HG02943 (cell line): ENCODE results near the gene PLA2G1B.

Experiments used
- ATAC-seq: cut with Tn5 transposase; IDR thresholded peaks from one replicate; pipeline ENCODE4 v1.9.1; 2021; ENCODE audit warnings: mild to moderate bottlenecking, low read depth, moderate library complexity; ENCODE audit not compliant: unreplicated experiment

PLA2G1B gene

GRCh38 chr12:120331390-120331789 lies 3.8 kb upstream of the PLA2G1B start:
- ATAC-seq = no peak

GRCh38 chr12:120328228-120328627 lies 649 bp upstream of the PLA2G1B start:
- ATAC-seq = no peak

GRCh38 chr12:120324841-120325417 lies 2.6 kb downstream of the PLA2G1B start:
- ATAC-seq = no peak

GRCh38 chr12:120323772-120324171 lies 3.8 kb downstream of the PLA2G1B start:
- ATAC-seq = no peak

GRCh38 chr12:120321382-120322202 lies 6.0 kb downstream of the PLA2G1B start:
- ATAC-seq = no peak

GRCh38 chr12:120317224-120318105 lies 10.1 kb downstream of the PLA2G1B start:
- peak; percentile 98 for ATAC-seq

DNA sequence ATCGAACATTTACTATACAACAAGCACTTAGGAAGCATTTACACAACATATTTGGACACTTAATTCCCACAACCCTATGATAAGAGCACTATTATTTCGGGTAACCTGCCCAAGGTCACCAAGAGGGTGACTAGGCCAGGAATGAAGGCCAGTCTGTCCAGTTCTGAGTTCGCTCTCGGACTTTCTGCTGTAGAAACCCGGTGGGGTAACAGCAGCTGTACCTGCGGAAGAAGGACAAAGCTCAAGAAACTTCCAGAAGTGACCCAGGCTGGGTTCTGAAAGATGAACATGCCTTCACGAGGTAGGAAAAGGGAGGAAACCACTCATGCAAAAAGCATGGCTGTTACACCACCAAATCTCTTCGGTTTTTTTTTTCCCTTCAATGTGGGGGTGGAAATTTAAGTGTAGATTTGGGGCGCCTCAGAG lies 10.8 kb downstream of the PLA2G1B start:
- no peak for ATAC-seq

DNA sequence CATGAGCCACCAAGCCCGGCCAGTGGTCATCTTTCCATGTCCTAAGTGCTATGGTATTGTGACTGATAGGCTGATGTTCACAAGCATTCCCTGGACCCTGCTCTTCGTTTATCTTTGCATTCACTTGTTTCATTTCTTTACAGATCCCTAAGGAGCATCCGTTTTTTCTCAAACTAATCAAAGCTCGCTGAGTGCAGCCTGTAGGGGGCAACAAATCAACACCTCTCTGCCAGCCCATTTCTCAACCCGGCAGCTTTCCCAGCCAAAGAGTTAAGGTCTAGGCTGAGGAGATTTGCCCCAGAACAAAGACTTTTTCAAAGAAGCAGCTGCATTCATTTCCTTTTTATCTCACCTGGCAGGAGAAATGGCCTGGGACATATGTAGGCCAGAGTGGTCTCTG lies 13.4 kb downstream of the PLA2G1B start:
- ATAC-seq = no peak

DNA sequence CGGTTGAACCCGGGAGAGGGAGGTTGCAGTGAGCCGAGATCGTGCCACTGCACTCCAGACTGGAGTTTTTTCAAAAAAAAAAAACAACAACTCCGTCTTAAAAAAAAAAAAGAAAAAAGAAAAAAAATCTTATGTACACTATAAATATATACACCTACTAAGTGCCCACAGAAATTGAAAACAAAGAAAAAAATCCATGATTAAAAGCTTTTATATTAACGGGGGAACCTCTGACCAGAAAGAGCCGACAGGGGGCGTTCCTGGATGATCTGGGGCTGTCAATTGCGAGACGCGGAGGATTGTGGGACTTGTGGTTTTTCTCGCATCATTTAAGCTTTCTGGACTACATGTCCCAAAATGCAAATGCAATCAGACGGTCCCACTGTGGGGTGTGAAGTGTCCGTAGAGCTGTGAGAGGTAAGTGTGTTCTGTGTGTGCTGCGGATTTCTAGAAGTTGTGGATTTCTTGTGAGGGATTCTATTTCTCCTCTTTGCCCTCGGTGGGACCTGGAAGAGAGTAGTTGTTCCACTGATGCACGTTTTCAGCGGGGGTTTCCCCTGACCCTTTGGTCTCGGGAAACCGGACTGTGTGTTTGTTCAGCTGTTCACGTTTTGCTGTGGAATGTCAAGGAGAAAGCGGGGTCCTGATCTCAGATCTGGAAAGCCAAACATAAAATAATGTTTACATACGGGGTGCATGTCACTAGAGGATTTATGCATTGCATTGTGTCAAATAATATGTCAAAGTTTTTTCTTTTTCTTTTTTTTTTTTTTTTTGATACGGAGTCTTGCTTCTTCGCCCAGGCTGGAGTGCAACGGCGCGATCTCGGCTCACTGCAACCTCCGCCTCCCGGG lies 25.4 kb downstream of the PLA2G1B start, which contains the start of gene SIRT4:
SIRT4 (plus strand) TSS at position 360 of the 854 bp plus-strand sequence. CDS start 1,241 bp downstream, outside the sequence.
- peak; percentile 96 for ATAC-seq

- ATAC-seq = peak; percentile 44
These were observed 34.7 kb downstream of the PLA2G1B start, which contains the start of gene RNU4-1 for GRCh38 chr12:120292661-120293531. RNU4-1 (minus strand) TSS chr12:120293237.

DNA sequence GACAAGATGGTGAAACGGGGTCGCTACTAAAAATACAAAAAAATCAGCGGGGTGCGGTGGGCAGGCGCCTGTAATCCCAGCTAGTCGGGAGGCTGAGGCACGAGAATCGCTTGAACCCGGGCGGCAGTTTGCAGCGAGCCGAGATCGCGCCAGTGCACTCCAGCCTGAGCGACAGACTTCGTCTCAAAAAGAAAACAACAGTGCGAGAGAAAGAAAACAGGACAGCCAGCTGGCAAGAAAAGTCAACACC lies 35.2 kb downstream of the PLA2G1B start:
- ATAC-seq = peak; percentile 10

DNA sequence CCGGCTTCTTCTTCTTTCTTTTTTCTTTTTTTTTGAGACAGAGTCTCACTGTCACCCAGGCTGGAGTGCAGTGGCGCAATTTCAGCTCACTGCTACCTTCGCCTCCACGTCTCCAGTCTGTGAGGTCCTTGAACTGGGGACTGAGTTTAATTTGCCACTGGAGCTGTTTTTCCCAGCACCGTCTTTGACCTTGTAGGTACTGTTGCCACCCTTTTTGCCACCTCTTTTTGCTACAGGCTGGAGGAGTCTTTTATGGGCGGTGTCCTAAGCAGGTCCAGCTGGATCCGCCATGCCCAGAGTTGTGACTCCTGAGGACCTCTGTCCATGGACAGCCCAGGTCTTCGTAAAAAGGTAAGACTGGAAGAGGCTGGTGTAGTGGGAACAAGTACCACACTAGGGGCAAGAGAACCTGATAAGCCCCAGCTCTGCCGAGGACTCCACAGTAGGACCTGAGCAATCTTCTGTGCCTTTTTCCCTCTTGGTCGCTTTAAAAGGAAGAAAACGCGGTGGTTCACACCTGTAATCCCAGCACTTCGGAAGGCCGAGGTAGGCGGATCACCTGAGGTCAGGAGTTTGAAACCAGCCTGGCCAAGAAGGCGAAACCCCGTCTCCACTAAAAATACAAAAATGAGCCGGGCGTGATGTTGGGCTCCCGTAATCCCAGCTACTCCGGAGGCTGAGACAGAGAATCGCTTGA lies 36.8 kb downstream of the PLA2G1B start:
- no peak for ATAC-seq

DNA sequence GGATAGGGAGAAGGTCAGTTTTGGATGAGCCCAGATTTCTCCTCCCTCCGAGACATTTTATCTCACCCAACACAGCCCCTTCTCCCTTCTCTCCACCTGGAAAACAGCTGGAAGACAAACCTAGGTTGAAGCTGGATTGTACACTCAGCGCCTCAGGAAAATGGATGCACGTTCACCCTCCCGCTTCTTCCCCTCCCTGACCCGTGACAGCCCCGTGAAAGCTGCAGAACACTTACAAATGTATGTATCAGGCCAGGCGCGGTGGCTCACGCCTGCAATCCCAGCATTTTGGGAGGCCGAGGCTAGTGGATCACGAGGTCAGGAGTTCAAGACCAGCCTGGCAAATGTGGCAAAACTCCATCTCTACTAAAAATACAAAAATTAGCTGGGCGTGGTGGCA lies 40.1 kb downstream of the PLA2G1B start:
- ATAC-seq = no peak

DNA sequence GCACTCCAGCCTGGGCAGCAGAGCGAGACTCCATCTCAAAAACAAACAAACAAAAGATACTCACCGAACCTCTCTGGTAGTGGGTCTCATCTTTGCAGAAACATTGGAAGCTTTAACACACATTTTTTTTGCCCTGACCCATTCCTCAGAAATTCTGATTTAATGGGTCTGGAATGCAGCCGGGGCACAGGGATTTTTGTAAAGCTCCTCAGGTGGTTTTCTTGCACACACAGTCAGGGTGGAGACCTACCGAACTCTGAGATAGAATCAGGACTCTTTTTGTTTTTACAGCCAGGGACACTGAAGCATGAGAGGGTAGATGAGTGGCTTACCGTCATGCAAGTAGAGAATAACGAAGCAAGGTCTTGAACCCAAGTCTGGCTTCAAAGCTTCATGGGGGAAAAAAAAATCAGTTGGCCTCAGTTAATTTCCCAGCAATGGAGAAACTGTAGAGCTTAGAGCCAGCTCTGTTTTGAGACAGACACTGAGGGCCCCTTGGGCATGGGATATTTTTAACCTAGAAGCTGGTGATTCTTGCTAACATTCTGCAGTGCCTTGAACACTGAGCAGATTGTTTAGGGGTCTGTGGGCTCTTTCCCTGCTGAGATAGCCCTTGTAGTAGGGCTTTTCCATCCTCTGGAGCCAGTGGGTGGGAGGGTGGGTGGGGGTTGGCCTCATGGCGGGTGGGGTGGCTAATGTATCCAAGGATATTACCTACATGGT lies 40.6 kb downstream of the PLA2G1B start:
- ATAC-seq = no peak

DNA sequence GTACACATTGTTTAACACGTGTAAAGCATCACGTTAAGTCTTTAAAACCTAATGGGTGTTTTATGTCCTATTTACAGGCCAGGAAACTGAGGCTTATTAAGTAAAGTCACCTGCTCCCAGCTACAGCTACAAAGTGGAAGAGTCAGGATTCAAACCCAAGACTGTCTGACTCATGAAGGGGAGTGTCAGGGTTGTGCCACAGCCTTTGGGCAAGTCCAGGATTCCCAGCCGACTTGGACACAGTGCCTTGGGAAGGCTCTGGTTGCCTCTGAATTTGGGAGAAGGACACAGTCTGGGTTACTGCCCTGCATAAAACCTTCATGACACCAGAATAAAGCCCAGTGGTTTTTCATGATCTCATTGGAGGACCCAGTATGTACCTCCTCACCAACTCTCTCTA lies 43.2 kb downstream of the PLA2G1B start:
- no peak for ATAC-seq

DNA sequence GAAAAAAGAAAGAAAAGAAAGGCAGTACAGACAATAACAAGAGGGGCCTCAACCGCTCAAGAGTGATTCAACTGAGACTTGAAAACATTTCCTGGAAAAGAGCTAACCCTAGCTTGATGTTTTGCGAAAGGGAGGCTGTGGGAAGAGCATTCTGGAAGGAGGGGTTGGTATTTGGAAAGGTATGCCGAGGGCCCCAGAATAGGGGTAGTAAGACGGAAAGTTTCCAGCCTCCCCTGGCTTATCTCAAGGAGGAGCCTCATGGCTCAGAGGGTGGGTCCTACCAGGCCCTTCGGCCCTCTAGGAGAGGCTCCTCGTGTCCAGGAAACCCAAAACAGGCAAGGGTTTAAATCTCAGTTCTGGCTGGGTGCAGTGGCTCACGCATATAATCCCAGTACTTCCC lies 44.3 kb downstream of the PLA2G1B start:
- no peak for ATAC-seq

DNA sequence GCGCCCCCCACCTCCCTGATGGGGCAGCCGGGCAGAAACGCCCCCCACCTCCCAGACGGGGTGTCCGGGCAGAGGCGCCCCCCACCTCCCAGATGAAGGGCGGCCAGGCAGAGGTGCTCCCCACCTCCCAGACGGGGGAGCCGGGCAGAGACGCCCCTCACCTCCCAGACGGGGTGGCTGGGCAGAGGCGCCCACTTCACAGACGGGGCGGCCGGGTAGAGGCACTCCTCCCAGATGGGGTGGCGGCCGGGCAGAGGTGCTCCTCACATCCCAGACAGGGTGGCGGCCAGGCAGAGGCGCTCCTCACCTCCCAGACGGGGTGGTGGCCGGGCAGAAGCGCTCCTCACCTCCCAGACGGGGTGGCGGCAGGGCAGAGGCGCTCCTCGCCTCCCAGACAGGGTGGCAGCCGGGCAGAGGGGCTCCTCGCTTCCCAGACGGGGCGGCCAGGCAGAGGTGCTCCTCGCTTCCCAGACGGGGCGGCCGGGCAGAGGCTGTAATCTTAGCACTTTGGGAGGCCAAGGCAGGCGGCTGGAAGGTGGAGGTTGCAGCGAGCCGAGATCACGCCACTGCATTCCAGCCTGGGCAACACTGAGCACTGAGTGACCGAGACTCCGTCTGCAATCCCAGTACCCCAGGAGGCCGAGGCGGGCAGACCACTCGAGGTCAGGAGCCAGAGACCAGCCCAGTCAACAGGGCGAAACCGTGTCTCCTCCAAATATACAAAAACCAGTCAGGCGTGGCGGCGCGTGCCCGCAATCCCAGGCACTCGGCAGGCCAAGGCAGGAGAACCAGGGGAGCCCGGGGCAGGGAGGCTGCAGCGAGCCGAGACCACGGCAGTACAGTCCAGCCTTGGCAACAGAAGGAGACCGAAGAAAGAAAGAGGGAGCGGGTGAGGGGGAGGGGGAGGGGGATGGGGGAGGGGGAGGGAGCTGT lies 49.2 kb downstream of the PLA2G1B start:
- ATAC-seq = no peak
